HepG2 (cell line): ENCODE data around the gene SRC. TPM values are rescaled to one million over a fixed set of nuclear protein-coding genes. Genes with fewer than 3 reads are reported as not detected.
A peak's percentile ranks its signal among the peaks of the same experiment; 100 is the strongest.

Source experiments
- CAMTA2 ChIP-seq: sonication (generic); formaldehyde crosslinking; IDR thresholded peaks from 2 replicates; pipeline ENCODE4 v1.4.0; 2020; ENCODE audit warnings: mild to moderate bottlenecking, missing genetic modification reagents, borderline replicate concordance
- CSRNP1 ChIP-seq: sonication (generic); formaldehyde crosslinking; IDR thresholded peaks from 2 replicates; pipeline ENCODE4 v1.8.1; 2023; ENCODE audit warnings: mild to moderate bottlenecking, missing genetic modification reagents
- CSRNP2 ChIP-seq: sonication (generic); formaldehyde crosslinking; conservative IDR thresholded peaks from 2 replicates; pipeline ENCODE4 v1.8.0; 2022; ENCODE audit warnings: low read depth, missing genetic modification reagents
- HMGA1 ChIP-seq: sonication (generic); formaldehyde crosslinking; conservative IDR thresholded peaks from 2 replicates; pipeline ENCODE4 v1.4.0; 2020; ENCODE audit warnings: missing genetic modification reagents
- HOXA9 ChIP-seq: sonication (generic); formaldehyde crosslinking; IDR thresholded peaks from 2 replicates; pipeline ENCODE4 v1.8.1; 2022; ENCODE audit warnings: missing genetic modification reagents, mild to moderate bottlenecking, moderate library complexity, borderline replicate concordance
- IRF1 ChIP-seq: sonication (generic); formaldehyde crosslinking; IDR thresholded peaks from 2 replicates; pipeline ENCODE4 v1.4.0; 2020; ENCODE audit warnings: low read depth, mild to moderate bottlenecking, missing genetic modification reagents
- POLR2G ChIP-seq: fragments of 200-400 bp; formaldehyde crosslinking; IDR thresholded peaks from 2 replicates; pipeline ENCODE4 v1.6.1; 2018; ENCODE audit warnings: mild to moderate bottlenecking, low read depth, low read length, moderate library complexity
- RBM22 ChIP-seq: fragments of 200-400 bp; formaldehyde crosslinking; optimal IDR thresholded peaks from 2 replicates; pipeline ENCODE3; 2017; ENCODE audit warnings: mild to moderate bottlenecking, low read length, moderate library complexity
- TBX2 ChIP-seq: sonication (generic); formaldehyde crosslinking; IDR thresholded peaks from 2 replicates; pipeline ENCODE4 v1.5.0; 2020; ENCODE audit warnings: missing genetic modification reagents, mild to moderate bottlenecking, borderline replicate concordance
- ZBTB14 ChIP-seq: sonication (generic); formaldehyde crosslinking; IDR thresholded peaks from 2 replicates; pipeline ENCODE4 v1.4.0; 2020; ENCODE audit warnings: missing genetic modification reagents
- ZFP36L1 ChIP-seq: sonication (generic); formaldehyde crosslinking; IDR thresholded peaks from 2 replicates; pipeline ENCODE4 v1.8.0; 2022; ENCODE audit warnings: mild to moderate bottlenecking, missing genetic modification reagents, moderate library complexity
- ZNF484 ChIP-seq: sonication (generic); formaldehyde crosslinking; IDR thresholded peaks from 2 replicates; pipeline ENCODE4 v1.5.1; 2020; ENCODE audit warnings: mild to moderate bottlenecking, low read depth, missing genetic modification reagents, borderline replicate concordance
- ZNF496 ChIP-seq: sonication (generic); formaldehyde crosslinking; IDR thresholded peaks from 2 replicates; pipeline ENCODE4 v1.8.1; 2023; ENCODE audit warnings: mild to moderate bottlenecking, moderate library complexity, missing genetic modification reagents; ENCODE audit not compliant: insufficient replicate concordance
- ZNF720 ChIP-seq: sonication (generic); formaldehyde crosslinking; IDR thresholded peaks from 2 replicates; pipeline ENCODE4 v1.4.0; 2020; ENCODE audit warnings: missing genetic modification reagents
- polyA plus RNA-seq, 8 experiments: library from polyadenylated mRNA; depleted of rRNA in 3 of 8; stranded (reverse) in 7 of 8; unstranded in 1 of 8; fragments of >200 nt; fragmentation: Illumina TruSeq in 4 of 8; extraction: Trizol in 4 of 8; gene quantifications; 2 replicates each; pipeline versions ENCODE4 v1.2.1 to v1.2.3, GENCODE V29; 2011 to 2016; ENCODE audit warnings: low read depth in 4 of 8, missing spikeins in 1 of 8, mixed read lengths in 1 of 8; ENCODE audit not compliant: insufficient read depth in 1 of 8
- total RNA-seq, 5 experiments: library from RNA; depleted of rRNA; stranded (reverse); fragments of >200 nt; fragmentation: Illumina TruSeq; extraction: Trizol; gene quantifications; 2 replicates each; pipeline ENCODE4 v1.2.3, GENCODE V29; 2016; ENCODE audit warnings: low read depth in 1 of 5

The SRC gene
- total and polyA plus RNA-seq, 2 of the 13 experiments (the other 11 are each of a cell fraction or from before 2014, with no cell fraction given), result 54.7 to 192 TPM

- TF ChIP-seq CAMTA2 (CRISPR knock-in tag), result peak; percentile 91; the same call in 1 of the 2 replicates
- no peak for TF ChIP-seq RBM22
- TF ChIP-seq ZFP36L1 (CRISPR knock-in tag), result peak; percentile 81; the same call in 1 of the 2 replicates
- TF ChIP-seq ZNF484, result no peak; the same call in 1 of the 2 replicates
- TF ChIP-seq POLR2G, result peak; percentile 92
- no peak for TF ChIP-seq HMGA1 (CRISPR knock-in tag)
- no peak for TF ChIP-seq HOXA9 (CRISPR knock-in tag)
- no peak for TF ChIP-seq IRF1 (CRISPR knock-in tag)
- peak; percentile 44 for TF ChIP-seq TBX2 (CRISPR knock-in tag)
- no peak for TF ChIP-seq ZNF720 (CRISPR knock-in tag)
- TF ChIP-seq CSRNP2, result no peak
- no peak for TF ChIP-seq ZNF496
- 0 out of 2 replicates have a peak, but pooled peaks have one; percentile 81 for TF ChIP-seq CSRNP1 (CRISPR knock-in tag)
- no peak for TF ChIP-seq ZBTB14 (CRISPR knock-in tag)
Observed at GRCh38 chr20:37344506-37345338, 1.2 kb upstream of the SRC start (continued).
